ENCODE data around the gene ADSL. TPM values are rescaled to one million over a fixed set of nuclear protein-coding genes. Genes with fewer than 3 reads are reported as not detected.

Gene ADSL
- total and polyA plus RNA-seq, 10 donors, result 39.1 to 77.7 (median 51.7) TPM

GRCh38 chr22:40392618-40393017 is 46.3 kb downstream of the ADSL start:
- no peak overlapping the region for H3K4me3 ChIP-seq
- no peak overlapping the region for H3K27ac ChIP-seq
- peaks cover 16 to 87% (median 38%) of the 10 kb centered on the region in 6 donors for H3K4me1 ChIP-seq
- H3K27me3 ChIP-seq (replicated peaks in 1 of 7), result no peaks in the 10 kb centered on the region
- intact Hi-C loops (cut with DNase I; ENCODE audit: low total_unique reads), result no loop called here
- peaks cover 0 to 12% (median 0%) of the 10 kb centered on the region in 6 donors for H3K36me3 ChIP-seq
- TF ChIP-seq, protein P1, sequence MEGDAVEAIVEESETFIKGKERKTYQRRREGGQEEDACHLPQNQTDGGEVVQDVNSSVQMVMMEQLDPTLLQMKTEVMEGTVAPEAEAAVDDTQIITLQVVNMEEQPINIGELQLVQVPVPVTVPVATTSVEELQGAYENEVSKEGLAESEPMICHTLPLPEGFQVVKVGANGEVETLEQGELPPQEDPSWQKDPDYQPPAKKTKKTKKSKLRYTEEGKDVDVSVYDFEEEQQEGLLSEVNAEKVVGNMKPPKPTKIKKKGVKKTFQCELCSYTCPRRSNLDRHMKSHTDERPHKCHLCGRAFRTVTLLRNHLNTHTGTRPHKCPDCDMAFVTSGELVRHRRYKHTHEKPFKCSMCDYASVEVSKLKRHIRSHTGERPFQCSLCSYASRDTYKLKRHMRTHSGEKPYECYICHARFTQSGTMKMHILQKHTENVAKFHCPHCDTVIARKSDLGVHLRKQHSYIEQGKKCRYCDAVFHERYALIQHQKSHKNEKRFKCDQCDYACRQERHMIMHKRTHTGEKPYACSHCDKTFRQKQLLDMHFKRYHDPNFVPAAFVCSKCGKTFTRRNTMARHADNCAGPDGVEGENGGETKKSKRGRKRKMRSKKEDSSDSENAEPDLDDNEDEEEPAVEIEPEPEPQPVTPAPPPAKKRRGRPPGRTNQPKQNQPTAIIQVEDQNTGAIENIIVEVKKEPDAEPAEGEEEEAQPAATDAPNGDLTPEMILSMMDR (IDR thresholded peaks at IDR 0.05 in 8 of 11, conservative IDR thresholded peaks at IDR 0.05 in 3 of 11), result no peak
- TF ChIP-seq POLR2AphosphoS5 (IDR thresholded peaks at IDR 0.05) (no peak), POLR2A (IDR thresholded peaks at IDR 0.05) (no peak)
- H3K9me3 ChIP-seq, result no peaks in the 10 kb centered on the region
- DNase-seq, result no peak
- WGBS, 5 donors, result 80 to 85% (median 82%) methylated on average over 2 of the region's 2 CpGs

DNA sequence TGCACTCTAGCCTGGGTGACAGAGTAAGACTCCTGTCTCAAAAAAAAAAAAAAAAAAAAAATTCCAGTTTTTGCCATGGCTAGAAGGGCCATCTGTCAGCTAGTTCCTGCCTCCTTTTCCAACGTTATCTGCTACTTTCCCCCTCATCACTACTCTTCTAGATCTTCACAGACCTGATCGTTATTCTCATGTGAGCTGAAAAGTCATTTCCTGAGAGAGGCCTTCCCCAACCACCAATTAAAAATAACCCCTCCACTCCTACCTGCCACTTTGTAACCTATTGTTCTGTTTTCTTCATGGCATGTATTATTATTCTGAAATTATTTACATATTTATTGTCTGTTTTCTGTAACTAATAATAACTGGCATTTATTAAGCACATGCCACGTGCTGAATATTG is 48.3 kb downstream of the ADSL start:
- 35 to 50% (median 37%) methylated on average over 3 of the region's 3 CpGs for WGBS, 5 donors
- no peak overlapping the region for H3K4me3 ChIP-seq
- peaks cover 0 to 12% (median 0%) of the 10 kb centered on the region in 6 donors for H3K36me3 ChIP-seq
- no peak overlapping the region for H3K27ac ChIP-seq
- H3K4me1 ChIP-seq, result peaks cover 25 to 90% (median 51%) of the 10 kb centered on the region in 6 donors
- intact Hi-C loops (cut with DNase I; ENCODE audit: low total_unique reads), result no loop called here
- H3K9me3 ChIP-seq, result no peaks in the 10 kb centered on the region
- no peaks in the 10 kb centered on the region for H3K27me3 ChIP-seq (replicated peaks in 1 of 7)
- TF ChIP-seq, protein P1 (IDR thresholded peaks at IDR 0.05 in 8 of 11, conservative IDR thresholded peaks at IDR 0.05 in 3 of 11), result no peak
- TF ChIP-seq POLR2A (IDR thresholded peaks at IDR 0.05), result no peak
- no peak for TF ChIP-seq POLR2AphosphoS5 (IDR thresholded peaks at IDR 0.05)
- DNase-seq, result no peak

GRCh38 chr22:40395607-40396006 is 49.3 kb downstream of the ADSL start:
- Histone ChIP-seq H3K9me3 (no peaks in the 10 kb centered on the region), H3K36me3 (peaks cover 0 to 14% (median 0%) of the 10 kb centered on the region in 6 donors), H3K27me3 (replicated peaks in 1 of 7) (no peaks in the 10 kb centered on the region), H3K4me3 (no peak overlapping the region), H3K4me1 (peaks cover 33 to 92% (median 61%) of the 10 kb centered on the region in 6 donors), H3K27ac (peak overlapping the region in 2 of 8 donors; percentile 86)
- no peak for DNase-seq
- WGBS, 5 donors, result 86 to 95% (median 93%) methylated on average over 7 of the region's 7 CpGs
- intact Hi-C loops (cut with DNase I; ENCODE audit: low total_unique reads), result no loop called here
- TF ChIP-seq POLR2A (IDR thresholded peaks at IDR 0.05), result no peak
- TF ChIP-seq, protein P1 (IDR thresholded peaks at IDR 0.05 in 8 of 11, conservative IDR thresholded peaks at IDR 0.05 in 3 of 11), result no peak
- no peak for TF ChIP-seq POLR2AphosphoS5 (IDR thresholded peaks at IDR 0.05)

DNA sequence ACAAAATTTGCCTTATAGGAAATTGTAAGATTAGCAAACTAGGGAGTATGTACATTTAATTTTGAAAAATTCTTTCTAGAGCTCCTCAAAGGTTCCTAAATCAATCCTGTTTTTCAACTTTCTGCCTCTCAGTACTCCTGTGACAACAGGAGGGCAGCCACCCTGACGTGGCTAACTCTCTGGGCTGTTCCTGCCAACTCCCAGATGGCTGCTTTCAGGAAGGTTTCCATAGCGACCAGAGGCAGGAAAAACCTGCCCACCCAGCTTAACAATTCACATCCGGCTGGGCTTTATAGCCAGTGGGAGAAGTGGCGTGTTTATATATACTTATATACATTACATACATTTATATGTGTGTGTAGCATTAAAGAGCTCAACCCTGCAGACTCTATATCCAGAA is 50.6 kb downstream of the ADSL start:
- peak overlapping the region; percentile 29 to 93 (median 62) for H3K27ac ChIP-seq
- intact Hi-C loops (cut with DNase I; ENCODE audit: low total_unique reads), result no loop called here
- WGBS, 5 donors, result 38 to 52% (median 42%) methylated on average over 4 of the region's 4 CpGs
- TF ChIP-seq POLR2A (IDR thresholded peaks at IDR 0.05), result no peak
- peak in 1 of 3 donors; percentile 25 for TF ChIP-seq POLR2AphosphoS5 (IDR thresholded peaks at IDR 0.05)
- H3K36me3 ChIP-seq, result peaks cover 0 to 27% (median 5%) of the 10 kb centered on the region in 6 donors
- H3K4me1 ChIP-seq, result peaks cover 46 to 95% (median 72%) of the 10 kb centered on the region in 6 donors
- DNase-seq, result no peak
- no peaks in the 10 kb centered on the region for H3K9me3 ChIP-seq
- no peak overlapping the region for H3K4me3 ChIP-seq
- H3K27me3 ChIP-seq (replicated peaks in 1 of 7), result no peaks in the 10 kb centered on the region

Data from spleen (tissue), 11 donors.